Activated CD4-positive, CD25-positive, alpha-beta regulatory T cell treated with anti-CD3 and anti-CD28 coated beads, Interleukin-2, amount 50 U/mL, for 24 hours (primary cell): Measurements from ENCODE around the gene SPATA32.

Source experiments
- ATAC-seq, 2 donors: fragments of 150-1000 bp; cut with Tn5 transposase; one replicate each; pipeline ENCODE4 v1.10.0; 2021; ENCODE audit warnings: mild to moderate bottlenecking in 1 of 2, moderate library complexity in 1 of 2

Gene SPATA32

DNA sequence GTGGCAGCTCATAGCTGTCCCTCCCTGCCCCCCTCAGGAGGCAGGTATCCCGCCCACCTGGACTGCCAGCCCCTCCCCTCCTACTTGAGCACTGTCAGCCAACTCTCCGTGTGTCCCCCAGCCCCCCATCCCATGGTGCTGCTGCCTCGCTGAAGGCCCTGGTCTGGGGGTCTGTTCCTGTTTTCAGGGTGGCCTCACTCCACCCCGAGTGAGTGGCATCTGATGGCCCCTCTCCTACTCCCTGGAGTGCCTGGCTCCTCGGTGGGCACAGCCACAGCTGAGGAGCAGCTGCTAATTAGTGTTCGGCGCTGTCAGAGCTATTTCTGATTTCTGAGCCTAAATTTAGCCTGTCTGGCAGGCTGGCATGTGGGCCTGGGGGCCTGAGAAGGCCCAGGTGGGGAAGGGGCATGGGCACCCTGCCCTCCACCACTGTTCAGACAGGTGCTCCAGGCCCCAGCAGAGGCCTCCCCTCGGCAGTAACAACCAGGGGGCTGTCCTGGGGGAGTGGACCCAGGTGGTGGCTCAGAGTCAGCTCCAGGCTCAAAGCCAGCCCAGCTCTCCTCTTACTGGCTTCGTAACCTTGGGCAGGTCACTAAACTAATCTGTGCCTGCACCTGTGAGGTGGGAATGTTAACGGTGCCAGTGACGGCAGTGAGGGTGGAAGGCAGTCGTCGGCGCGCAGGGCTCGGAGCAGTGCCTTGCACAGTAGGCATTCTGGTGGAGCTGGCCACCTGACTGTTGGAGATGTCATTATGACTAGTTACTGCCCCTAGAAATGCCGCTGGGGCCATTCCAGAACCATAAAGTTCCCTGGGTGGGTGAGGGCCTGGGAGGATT, 33.8 kb downstream of the SPATA32 start:
- no peak for ATAC-seq

GRCh38 chr17:45227101-45227925, 34.6 kb downstream of the SPATA32 start:
- no peak for ATAC-seq

DNA sequence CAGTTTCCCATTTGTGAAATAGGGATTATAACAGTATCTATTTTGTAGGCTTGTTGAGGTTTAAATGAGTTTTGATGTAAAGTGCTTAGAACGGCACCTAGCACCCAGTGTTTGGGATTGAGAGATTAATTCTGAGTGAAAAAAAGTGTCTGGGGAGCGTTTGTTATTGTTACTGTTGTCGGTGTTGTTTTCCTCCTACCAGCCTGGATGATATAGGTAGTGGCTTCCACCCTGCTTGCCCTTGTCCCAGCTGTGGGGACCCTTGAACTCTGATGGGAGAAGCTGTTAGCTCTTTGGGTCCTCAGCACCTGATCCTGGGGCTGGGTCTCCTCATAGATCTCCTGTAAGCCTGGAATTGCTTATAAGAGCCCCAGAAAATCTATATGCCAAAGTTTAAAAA, 35.3 kb downstream of the SPATA32 start:
- ATAC-seq, result no peak

- peak; percentile 74 to 76 for ATAC-seq
Measured at GRCh38 chr17:45225964-45226530, 35.8 kb downstream of the SPATA32 start.

DNA sequence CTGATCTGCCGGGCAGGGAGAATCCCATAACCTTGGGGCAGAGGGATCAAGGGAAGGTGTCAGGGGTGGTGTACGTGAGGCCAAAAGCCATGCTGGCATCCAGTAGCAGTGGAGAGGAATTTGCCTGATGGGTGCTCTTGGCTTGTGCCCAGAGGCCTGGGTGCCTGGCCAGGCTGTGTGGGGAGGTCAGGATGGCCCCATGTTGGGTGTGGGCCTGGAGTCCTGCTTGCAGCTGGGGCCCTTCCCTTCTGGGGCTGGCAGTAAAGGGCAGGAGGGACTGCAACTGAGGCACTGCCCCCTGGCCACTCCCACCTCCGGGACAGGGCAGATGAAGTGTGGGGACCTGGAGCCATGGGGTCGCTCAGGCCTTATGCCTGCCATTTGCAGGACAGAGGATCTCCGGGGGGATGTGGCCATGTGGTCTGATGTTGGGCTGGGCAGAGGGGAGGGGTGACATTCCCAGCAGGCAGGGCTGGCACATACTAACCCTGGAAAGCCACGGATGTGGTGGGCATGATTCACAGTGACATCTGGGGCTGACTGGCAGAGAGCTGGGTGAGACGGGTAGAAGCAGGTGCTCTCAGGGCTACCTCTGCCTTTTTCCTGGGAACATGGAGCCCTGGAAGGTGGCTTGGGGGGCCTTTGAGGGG, 36.7 kb downstream of the SPATA32 start:
- ATAC-seq, result no peak

DNA sequence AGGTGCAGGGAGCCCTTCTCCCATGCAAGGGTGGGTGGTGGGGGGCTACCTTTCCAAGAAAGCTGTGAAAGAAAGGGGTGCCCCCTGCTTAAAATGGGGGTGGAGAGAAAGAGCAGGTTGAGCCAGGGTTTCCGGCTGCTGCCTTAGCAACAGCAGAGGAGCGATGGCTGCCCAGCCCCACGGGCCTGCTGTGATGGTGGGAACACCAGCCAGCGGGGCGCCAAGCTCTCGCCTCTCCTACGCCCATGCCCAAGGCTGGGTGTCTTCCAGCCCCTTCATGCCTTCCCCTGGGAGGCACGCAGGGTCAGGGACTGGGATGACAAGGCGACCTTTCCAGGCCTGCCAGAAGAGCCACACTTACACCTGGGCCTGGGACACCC, 37.2 kb downstream of the SPATA32 start:
- no peak for ATAC-seq

- peak; percentile 47 to 53 for ATAC-seq
Measured at GRCh38 chr17:45223539-45224528, 38.1 kb downstream of the SPATA32 start.

DNA sequence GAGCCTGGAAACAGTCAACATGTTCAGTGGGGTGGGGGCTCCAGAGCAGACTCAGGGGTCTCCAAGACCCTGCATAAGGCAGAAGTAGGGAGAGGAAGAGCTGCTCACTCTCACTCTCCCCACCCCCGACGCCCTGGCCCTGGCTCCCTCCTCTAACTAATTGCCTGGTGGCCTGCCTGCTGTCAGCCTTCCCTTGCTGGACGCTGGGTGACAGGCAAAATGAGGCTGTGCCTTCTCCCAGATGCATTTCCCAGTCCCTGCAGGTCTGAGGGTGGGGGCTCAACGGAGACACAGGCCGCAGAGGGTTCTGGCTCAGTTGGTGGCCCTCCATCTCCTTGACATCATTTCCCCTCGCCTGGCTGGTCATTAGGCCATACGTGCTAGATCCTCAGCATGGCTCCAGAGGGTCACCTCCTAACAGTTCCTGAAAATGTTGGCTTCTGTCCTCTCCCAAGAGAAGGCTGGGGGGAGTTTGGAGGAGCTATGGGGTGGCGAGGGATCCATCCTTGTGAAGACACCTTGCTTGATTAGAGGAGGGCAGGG, 38.8 kb downstream of the SPATA32 start:
- no peak for ATAC-seq

DNA sequence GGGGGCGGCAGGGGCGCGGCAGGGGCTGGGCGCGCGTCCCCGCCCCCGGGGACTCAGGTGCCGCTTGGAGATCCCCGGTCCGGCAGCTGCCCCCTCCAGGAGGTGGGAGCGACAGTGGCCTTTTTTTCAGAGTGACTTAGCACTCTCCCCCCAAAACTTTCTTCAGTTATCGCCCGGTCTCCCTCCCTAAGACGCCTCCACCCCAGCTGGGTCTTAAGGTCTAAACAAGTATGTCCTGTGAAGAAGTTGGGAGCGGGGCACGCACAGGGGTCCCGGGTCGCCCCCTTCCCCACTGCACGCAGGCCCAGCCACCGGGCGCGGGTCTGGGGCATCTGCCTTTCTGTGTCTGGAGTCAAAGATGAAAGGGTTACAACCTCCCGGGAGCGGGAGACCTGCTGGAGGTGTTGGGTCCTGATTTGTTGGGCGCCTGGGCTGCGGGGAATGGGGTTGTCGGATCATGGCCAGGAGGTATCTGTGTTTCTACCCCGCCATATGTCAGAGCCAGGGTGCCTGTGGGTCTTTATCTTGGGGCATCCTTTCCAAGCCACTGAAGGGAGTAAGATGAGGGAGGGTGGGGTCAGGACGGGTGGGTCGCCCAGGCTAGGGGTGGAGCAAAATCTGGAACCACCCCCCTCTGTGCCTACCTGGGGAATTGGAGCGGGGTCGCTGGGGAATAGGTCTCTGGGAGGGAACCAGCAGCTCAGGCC, 39.5 kb downstream of the SPATA32 start:
- no peak for ATAC-seq

DNA sequence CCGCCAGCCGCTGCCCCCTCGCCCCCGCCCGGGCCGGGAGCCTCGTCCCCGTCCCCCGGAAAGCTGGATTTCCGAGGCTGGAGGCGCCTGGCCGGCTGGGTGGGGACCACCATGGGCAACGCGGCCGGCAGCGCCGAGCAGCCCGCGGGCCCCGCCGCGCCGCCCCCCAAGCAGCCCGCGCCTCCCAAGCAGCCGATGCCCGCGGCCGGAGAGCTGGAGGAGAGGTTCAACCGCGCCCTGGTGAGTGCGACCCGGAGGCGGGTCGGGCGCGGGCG, 39.9 kb downstream of the SPATA32 start:
- no peak for ATAC-seq

GRCh38 chr17:45221081-45222013, 40.5 kb downstream of the SPATA32 start, which contains the start of gene FMNL1:
TSS of gene FMNL1 (plus strand) at chr17:45221885. CDS start at chr17:45222125, 240 bp downstream.
- ATAC-seq, result no peak

DNA sequence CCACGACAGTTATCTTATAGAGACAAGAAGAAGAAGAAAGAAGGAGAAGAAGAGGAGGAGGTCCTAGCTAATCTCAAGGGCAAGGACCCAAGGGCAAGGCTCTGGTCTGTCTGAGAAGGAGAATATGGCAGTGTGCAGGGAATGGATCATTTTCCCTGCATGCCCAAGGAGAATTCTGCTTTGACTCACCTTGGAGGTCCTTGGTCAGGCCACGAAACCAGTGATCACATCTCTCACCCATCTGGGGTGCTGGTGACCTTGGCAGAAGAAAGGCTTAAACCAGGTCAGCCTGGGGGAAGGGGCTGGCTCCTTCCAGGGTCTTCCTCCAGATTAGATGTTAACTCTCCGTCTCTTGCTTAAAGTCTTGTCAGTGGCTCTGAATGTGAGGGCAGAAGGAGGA, 41.8 kb downstream of the SPATA32 start:
- no peak for ATAC-seq

DNA sequence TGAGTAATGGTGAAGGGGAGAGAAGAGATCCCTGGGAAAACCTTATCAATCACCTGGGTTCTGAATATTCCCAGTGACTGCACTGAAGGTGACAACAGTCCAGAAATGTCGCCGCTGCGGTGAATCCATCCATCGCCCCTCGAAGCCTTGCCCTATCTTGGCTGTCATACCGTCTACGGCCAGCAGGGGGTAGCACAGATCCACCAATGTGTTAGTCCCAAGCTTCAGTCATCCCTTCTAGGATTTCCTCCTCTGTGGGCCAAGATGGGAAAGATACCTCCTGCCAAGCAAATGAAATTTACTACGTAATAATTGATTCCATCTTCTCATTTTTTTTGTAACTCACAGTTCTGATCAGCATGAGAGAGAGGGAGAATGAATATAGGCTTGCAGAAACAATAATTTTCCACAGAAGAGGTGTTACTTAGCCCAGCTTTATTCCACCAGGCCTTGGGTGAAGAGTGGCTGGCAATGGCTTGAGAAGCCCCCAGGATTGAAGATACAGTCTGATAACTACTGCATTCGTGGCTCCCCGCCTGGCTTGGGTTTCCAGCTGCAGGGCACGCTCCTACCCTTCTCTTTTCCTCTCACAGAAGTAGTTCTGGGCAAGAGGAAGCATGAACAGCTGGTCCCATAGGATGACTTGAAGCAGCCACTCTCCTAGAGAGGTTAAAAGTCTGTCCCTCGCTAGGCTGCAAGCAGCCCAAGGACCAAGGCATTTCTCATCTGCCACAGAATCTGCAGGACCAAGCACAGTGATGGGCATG, 42.8 kb downstream of the SPATA32 start:
- ATAC-seq, result peak; percentile 21 to 33
